BLaER1 treated with 17β-estradiol and CSF1 and Interleukin-3, amounts not matched to agents 10 nM and 100 nM (cell line): ENCODE data around the gene JAG2.

Experiments
- H3K27ac ChIP-seq, 11 experiments: shearing (Covaris generic); formaldehyde crosslinking; 2 replicates each; pipeline ENCODE4 v1.8.1; 2022
- H3K27me3 ChIP-seq, 11 experiments: shearing (Covaris generic); formaldehyde crosslinking; 2 replicates each; pipeline ENCODE4 v1.8.1; 2022
- H3K36me3 ChIP-seq, 11 experiments: shearing (Covaris generic); formaldehyde crosslinking; 2 replicates each; pipeline ENCODE4 v1.8.1; 2022
- H3K4me1 ChIP-seq, 10 experiments: shearing (Covaris generic); formaldehyde crosslinking; 2 replicates each; pipeline ENCODE4 v1.8.1; 2022
- H3K4me2 ChIP-seq, 11 experiments: shearing (Covaris generic); formaldehyde crosslinking; 2 replicates each; pipeline ENCODE4 v1.8.1; 2022
- H3K4me3 ChIP-seq, 10 experiments: shearing (Covaris generic); formaldehyde crosslinking; 2 replicates each; pipeline ENCODE4 v1.8.1; 2022
- H3K9ac ChIP-seq, 11 experiments: shearing (Covaris generic); formaldehyde crosslinking; 2 replicates each; pipeline ENCODE4 v1.8.1; 2022
- H3K9me3 ChIP-seq, 11 experiments: shearing (Covaris generic); formaldehyde crosslinking; replicated peaks in 1 of 11; 2 replicates each; pipeline ENCODE4 v1.8.1; 2022
- H4K20me1 ChIP-seq, 11 experiments: shearing (Covaris generic); formaldehyde crosslinking; 2 replicates each; pipeline ENCODE4 v1.8.1; 2022
- Cebpa-rat ChIP-seq, 11 experiments: shearing (Covaris generic); IDR thresholded peaks; 2 replicates each; pipeline ENCODE4 v1.8.1; 2022

JAG2 gene

DNA sequence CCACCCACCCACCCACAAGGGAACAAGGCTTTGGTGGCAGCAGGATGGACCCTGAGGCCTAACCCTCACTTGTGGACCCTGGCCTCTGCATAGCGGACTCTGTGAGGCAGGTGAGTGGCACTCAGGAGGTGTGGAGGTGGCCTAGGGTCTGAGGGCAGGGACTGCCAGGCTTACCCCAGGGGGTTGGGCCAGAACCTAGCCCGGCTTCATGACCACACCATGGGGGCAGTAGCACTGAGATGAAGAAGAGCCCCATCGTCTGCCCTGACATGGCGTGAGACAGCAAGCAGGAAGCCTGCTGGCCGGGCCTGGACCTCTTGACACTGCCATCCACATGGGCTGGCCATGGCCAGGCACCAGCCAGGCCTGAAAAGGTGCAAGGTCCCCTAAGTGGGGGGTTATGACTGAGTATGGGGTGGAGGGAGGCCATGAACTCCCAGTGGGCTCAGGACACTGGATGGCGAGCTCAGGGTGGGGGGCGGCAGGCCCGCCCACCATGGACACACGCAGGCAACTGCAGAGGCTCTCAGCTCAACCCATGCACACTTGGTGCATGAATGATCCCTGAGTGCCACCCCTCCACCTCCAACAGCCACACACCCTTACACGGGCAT, 29.3 kb downstream of the JAG2 start:
- Histone ChIP-seq H3K36me3 (peaks cover 13 to 52% (median 41%) of the 10 kb centered on the region in 11 experiments; a peak in 20 of 22 replicates), H3K4me2 (no peak overlapping the region), H3K9me3 (peaks cover 12 to 22% (median 15%) of the 10 kb centered on the region in 11 experiments), H3K4me1 (peaks cover 22 to 51% (median 46%) of the 10 kb centered on the region in 10 experiments), H3K27me3 (no peaks in the 10 kb centered on the region), H3K27ac (no peak overlapping the region), H4K20me1 (peaks cover 0 to 2% (median 0%) of the 10 kb centered on the region in 11 experiments; a peak in 2 of 22 replicates), H3K9ac (no peak overlapping the region), H3K4me3 (peak overlapping the region in 1 of 10 experiments; percentile 11; a peak in 1 of 20 replicates)
- no peak for TF ChIP-seq Cebpa-rat (IDR thresholded peaks at IDR 0.05)

- Histone ChIP-seq H3K4me3 (0 out of 20 replicates have a peak overlapping the region, but pooled peaks of 2 of the 10 experiments have one; percentile 67 to 70), H4K20me1 (no peaks in the 10 kb centered on the region; a peak in 1 of 22 replicates), H3K27me3 (no peaks in the 10 kb centered on the region), H3K27ac (peak overlapping the region in 3 of 11 experiments; percentile 83 to 90 (median 86); a peak in 3 of 22 replicates), H3K9ac (peak overlapping the region in 5 of 11 experiments; percentile 73 to 86 (median 82); a peak in 4 of 22 replicates), H3K36me3 (peaks cover 13 to 52% (median 40%) of the 10 kb centered on the region in 11 experiments; a peak in 20 of 22 replicates), H3K9me3 (peaks cover 12 to 22% (median 15%) of the 10 kb centered on the region in 11 experiments), H3K4me2 (peak overlapping the region in 8 of 11 experiments; percentile 93 to 100 (median 97); a peak in 14 of 22 replicates), H3K4me1 (peaks cover 22 to 53% (median 42%) of the 10 kb centered on the region in 10 experiments)
- TF ChIP-seq Cebpa-rat (IDR thresholded peaks at IDR 0.05): no peak
Measured at GRCh38 chr14:105138551-105139111, 29.9 kb downstream of the JAG2 start.

DNA sequence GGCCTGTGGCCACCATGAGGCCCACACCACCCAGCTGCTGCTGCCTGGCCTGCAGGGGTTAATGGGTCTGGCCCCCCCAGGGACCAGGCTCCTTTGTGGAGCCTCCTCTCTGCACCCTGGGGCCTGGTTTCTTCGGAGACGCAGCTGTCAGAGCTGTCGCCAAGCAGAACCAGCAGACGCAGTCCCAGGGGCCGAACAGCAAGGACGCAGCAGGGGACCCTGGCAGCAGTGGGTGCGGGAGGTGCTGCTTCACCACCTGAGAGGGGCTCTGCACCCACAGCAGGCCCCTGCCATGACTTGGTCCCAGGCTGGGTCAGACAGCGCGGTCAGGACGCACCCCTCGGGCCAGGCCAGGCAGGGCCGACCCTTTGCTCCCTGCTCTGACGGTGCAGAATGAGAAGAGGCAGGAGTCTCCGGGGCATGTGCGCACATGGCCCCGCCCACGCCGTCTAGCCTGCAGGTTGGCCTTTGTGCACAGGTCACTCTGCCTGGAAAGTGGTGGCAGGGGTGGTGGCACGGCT, 30.5 kb downstream of the JAG2 start:
- peaks cover 12 to 22% (median 15%) of the 10 kb centered on the region in 11 experiments for H3K9me3 ChIP-seq
- no peaks in the 10 kb centered on the region for H3K27me3 ChIP-seq
- peaks cover 22 to 57% (median 42%) of the 10 kb centered on the region in 10 experiments for H3K4me1 ChIP-seq
- TF ChIP-seq Cebpa-rat (IDR thresholded peaks at IDR 0.05): no peak
- peak overlapping the region; percentile 93 to 100 (median 96); a peak in 21 of 22 replicates for H3K4me2 ChIP-seq
- H3K4me3 ChIP-seq: peak overlapping the region in 4 of 10 experiments; percentile 63 to 70 (median 68); a peak in 9 of 20 replicates
- peaks cover 11 to 50% (median 34%) of the 10 kb centered on the region in 11 experiments; a peak in 20 of 22 replicates for H3K36me3 ChIP-seq
- peak overlapping the region in 8 of 11 experiments; percentile 73 to 86 (median 82); a peak in 13 of 22 replicates for H3K9ac ChIP-seq
- no peaks in the 10 kb centered on the region; a peak in 1 of 22 replicates for H4K20me1 ChIP-seq
- H3K27ac ChIP-seq: peak overlapping the region in 8 of 11 experiments; percentile 78 to 90 (median 80); a peak in 15 of 22 replicates

DNA sequence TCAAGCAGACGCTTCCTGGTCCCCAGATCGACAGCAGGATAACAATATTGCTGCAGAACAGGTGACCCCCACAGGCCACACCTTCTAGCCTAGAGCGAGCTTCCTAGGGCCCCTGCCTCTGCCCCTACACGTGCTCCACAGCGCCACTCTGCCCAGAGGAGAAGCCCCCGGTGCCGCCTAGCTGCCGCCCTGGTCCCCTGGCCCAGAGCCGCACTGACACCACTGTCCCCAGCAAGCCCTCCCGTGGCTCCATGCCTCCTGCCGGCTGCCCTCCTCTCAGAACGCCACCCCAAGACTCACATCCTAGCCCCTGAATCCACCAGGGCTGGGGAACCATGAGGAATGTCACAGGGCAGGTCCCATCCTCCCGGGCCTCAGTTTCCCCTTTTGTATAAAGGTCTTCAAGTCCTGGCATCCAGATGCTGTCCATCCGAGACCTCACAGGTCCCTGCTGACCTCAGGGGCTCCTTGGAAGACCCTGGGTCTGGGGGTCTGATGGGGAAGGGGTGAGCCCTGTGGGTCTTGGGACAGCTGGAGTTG, 31.0 kb downstream of the JAG2 start:
- H3K36me3 ChIP-seq: peaks cover 6 to 49% (median 29%) of the 10 kb centered on the region in 11 experiments; a peak in 19 of 22 replicates
- peak overlapping the region; percentile 60 to 78 (median 66) for H3K4me3 ChIP-seq
- H4K20me1 ChIP-seq: no peaks in the 10 kb centered on the region
- peak overlapping the region in 9 of 11 experiments; percentile 64 to 90 (median 80); a peak in 19 of 22 replicates for H3K27ac ChIP-seq
- TF ChIP-seq Cebpa-rat (IDR thresholded peaks at IDR 0.05): no peak
- H3K9me3 ChIP-seq: peaks cover 12 to 22% (median 15%) of the 10 kb centered on the region in 11 experiments
- peak overlapping the region; percentile 72 to 86 (median 78); a peak in 21 of 22 replicates for H3K9ac ChIP-seq
- H3K27me3 ChIP-seq: no peaks in the 10 kb centered on the region
- H3K4me1 ChIP-seq: peaks cover 22 to 61% (median 42%) of the 10 kb centered on the region in 10 experiments
- peak overlapping the region; percentile 93 to 100 (median 96) for H3K4me2 ChIP-seq

DNA sequence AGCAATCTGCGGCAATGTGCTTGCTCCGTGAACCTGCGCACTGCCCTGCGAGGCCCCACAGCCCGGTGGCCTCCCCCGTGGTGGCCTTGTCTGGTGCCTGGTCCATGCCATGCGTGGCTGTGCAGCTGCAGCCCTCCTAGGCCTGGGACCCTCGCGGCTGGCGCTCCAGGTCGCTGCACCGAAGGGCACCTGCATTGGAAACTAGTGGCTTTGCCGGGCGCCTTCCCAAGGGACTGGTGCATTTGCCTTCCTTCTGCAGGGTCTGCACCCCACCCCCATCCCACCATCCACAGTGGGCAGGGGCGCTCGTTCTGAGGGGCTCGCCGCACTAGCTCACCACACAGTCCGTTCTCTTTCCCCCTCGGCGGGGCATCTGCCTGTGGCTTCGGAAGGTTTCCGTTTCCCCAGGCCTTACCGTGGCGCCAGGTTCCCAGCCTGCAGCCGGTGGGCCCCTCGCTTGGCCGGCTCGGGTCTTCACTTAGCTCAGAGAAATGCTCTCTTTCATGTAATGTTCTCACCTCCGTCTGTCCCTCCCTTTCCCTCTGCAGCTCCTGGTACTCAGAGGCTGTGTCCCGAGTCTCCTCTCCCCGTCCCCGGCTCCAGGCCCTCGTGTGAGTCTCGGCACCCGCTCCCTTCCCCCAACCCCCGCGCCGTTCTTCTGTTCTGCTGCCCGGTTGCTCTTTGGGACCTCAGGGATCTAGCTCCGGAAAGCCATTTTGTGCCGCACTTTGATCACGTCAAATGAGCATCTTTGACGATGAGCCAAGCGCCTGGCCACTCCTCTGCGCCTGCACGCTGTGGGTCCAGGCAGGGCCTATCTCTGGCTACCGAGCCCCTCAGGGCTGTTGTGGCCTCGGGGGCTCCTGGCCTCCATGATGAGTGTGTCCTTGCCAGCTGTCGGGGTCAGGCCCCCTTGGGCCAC, 31.9 kb downstream of the JAG2 start:
- Histone ChIP-seq H3K9me3 (peaks cover 17 to 26% (median 20%) of the 10 kb centered on the region in 11 experiments), H3K4me3 (peak overlapping the region; percentile 60 to 78 (median 66)), H3K36me3 (peaks cover 6 to 44% (median 21%) of the 10 kb centered on the region in 11 experiments; a peak in 19 of 22 replicates), H3K9ac (peak overlapping the region; percentile 72 to 86 (median 78)), H4K20me1 (no peaks in the 10 kb centered on the region), H3K4me2 (peak overlapping the region; percentile 93 to 100 (median 96)), H3K4me1 (peaks cover 22 to 61% (median 42%) of the 10 kb centered on the region in 10 experiments), H3K27ac (peak overlapping the region; percentile 29 to 90 (median 79); a peak in 21 of 22 replicates), H3K27me3 (no peaks in the 10 kb centered on the region)
- no peak for TF ChIP-seq Cebpa-rat (IDR thresholded peaks at IDR 0.05)

DNA sequence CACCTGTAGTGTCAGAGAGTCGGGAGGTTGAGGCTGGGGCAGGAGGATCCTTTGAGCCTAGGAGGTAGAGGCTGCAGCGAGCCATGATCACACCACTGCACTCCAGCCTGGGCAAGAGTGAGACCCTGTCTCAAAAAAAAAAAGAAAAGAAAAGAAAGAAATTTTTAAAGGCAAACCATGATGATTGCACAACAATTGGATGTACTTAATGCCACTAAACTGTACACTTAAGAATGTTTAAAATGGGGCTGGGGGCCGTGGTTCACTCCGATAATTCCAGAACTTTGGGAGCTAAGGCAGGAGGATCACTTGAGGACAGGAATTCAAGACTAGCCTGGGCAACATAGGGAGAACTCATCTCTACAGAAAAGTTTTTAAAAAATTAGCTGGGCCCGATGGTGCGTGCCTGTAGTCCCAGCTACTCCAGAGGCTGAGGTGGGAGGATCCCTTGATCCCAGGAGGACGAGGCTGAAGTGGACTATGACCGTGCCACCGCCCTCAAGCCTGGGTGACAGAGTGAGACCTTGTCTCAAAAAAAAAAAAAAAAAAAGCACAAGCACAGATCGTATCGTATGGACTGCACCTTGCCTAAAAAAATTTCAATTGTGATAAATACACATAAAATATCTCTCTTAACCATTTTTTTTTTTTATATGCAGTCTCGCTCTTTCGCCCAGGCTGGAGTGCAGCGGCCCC, 32.7 kb downstream of the JAG2 start:
- no peaks in the 10 kb centered on the region for H3K27me3 ChIP-seq
- TF ChIP-seq Cebpa-rat (IDR thresholded peaks at IDR 0.05): peak in 7 of 11 experiments; percentile 15 to 85 (median 65); a peak in 10 of 22 replicates
- peaks cover 25 to 33% (median 28%) of the 10 kb centered on the region in 11 experiments for H3K9me3 ChIP-seq
- peak overlapping the region; percentile 93 to 100 (median 96) for H3K4me2 ChIP-seq
- peaks cover 6 to 43% (median 24%) of the 10 kb centered on the region in 11 experiments; a peak in 19 of 22 replicates for H3K36me3 ChIP-seq
- H3K4me1 ChIP-seq: peaks cover 22 to 61% (median 42%) of the 10 kb centered on the region in 10 experiments
- H3K9ac ChIP-seq: peak overlapping the region; percentile 72 to 86 (median 78); a peak in 20 of 22 replicates
- H3K4me3 ChIP-seq: peak overlapping the region; percentile 60 to 78 (median 66)
- H3K27ac ChIP-seq: peak overlapping the region in 9 of 11 experiments; percentile 64 to 90 (median 80); a peak in 14 of 22 replicates
- no peaks in the 10 kb centered on the region for H4K20me1 ChIP-seq

- no peak overlapping the region for H3K4me3 ChIP-seq
- no peak overlapping the region for H3K9ac ChIP-seq
- TF ChIP-seq Cebpa-rat (IDR thresholded peaks at IDR 0.05): no peak
- no peak overlapping the region for H3K27ac ChIP-seq
- H4K20me1 ChIP-seq: no peaks in the 10 kb centered on the region
- H3K9me3 ChIP-seq: peaks cover 16 to 22% (median 18%) of the 10 kb centered on the region in 11 experiments
- H3K4me2 ChIP-seq: peak overlapping the region in 3 of 11 experiments; percentile 4 to 24 (median 23); a peak in 1 of 22 replicates
- H3K4me1 ChIP-seq: peaks cover 22 to 52% (median 37%) of the 10 kb centered on the region in 10 experiments
- H3K36me3 ChIP-seq: peaks cover 0 to 47% (median 25%) of the 10 kb centered on the region in 11 experiments; a peak in 13 of 22 replicates
- H3K27me3 ChIP-seq: no peaks in the 10 kb centered on the region
Measured at GRCh38 chr14:105132921-105133654, 35.5 kb downstream of the JAG2 start.
